Activated CD8-positive, alpha-beta T cell treated with anti-CD3 and anti-CD28 coated beads for 36 hours (primary cell): ENCODE data around the gene SATB1. TPM values are rescaled to one million over a fixed set of nuclear protein-coding genes. Genes with fewer than 3 reads are reported as not detected.

Experiments
- ATAC-seq: fragments of 200-7000 bp; cut with Tn5 transposase; one replicate; pipeline ENCODE4 v1.10.0; 2021; ENCODE audit warnings: mild to moderate bottlenecking, moderate library complexity
- CTCF ChIA-PET: fragments of 350-600 bp; sonication (Branson Sonifier 250); formaldehyde crosslinking; loops from one replicate; lab custom pipeline; 2021; ENCODE audit warnings: antibody characterized with exemption; lab: Charles Lee
- POLR2A ChIA-PET: fragments of 350-600 bp; sonication (Branson Sonifier 250); formaldehyde crosslinking; loops from one replicate; lab custom pipeline; 2021; ENCODE audit warnings: antibody characterized with exemption; lab: Charles Lee
- DNase-seq: peaks from one replicate; pipeline ENCODE4 v3.0.0-alpha.2; 2020
- H3K27ac Mint-ChIP-seq: one replicate; pipeline ENCODE4 v1.8.0; 2021; ENCODE audit warnings: mild to moderate bottlenecking, mixed read lengths
- H3K27me3 Mint-ChIP-seq: one replicate; pipeline ENCODE4 v1.8.0; 2021; ENCODE audit warnings: mixed read lengths
- H3K36me3 Mint-ChIP-seq: one replicate; pipeline ENCODE4 v1.8.0; 2021; ENCODE audit warnings: low read depth, mixed read lengths
- H3K4me1 Mint-ChIP-seq: one replicate; pipeline ENCODE4 v1.8.0; 2021; ENCODE audit warnings: low read depth, mixed read lengths
- H3K4me3 Mint-ChIP-seq: one replicate; pipeline ENCODE4 v1.8.0; 2021; ENCODE audit warnings: mild to moderate bottlenecking, moderate library complexity, mixed read lengths
- H3K9me3 Mint-ChIP-seq: one replicate; pipeline ENCODE4 v1.8.0; 2021; ENCODE audit warnings: mixed read lengths
- CTCF ChIP-seq: fragments of 200-600 bp; IDR thresholded peaks from one replicate; pipeline ENCODE4 v1.8.0; 2022; ENCODE audit warnings: antibody characterized with exemption, mild to moderate bottlenecking
- intact Hi-C: fragments of 100-400 bp; cut with micrococcal nuclease; formaldehyde crosslinking; loops from one replicate; pipeline ENCODE4 v1.10.0; 2022
- total RNA-seq, 2 experiments: library from RNA; stranded (reverse); gene quantifications; one replicate each; pipeline ENCODE4 v1.2.3, GENCODE V29; 2021

The SATB1 gene
- total RNA-seq, 2 experiments from 2014 or later = 208 to 213 TPM

GRCh38 chr3:18297126-18297525, 128.0 kb downstream of the SATB1 start:
- Mint-ChIP-seq H3K4me1 (peaks cover 8% of the 10 kb centered on the region), H3K9me3 (peaks cover 17% of the 10 kb centered on the region), H3K4me3 (no peak overlapping the region), H3K27ac (no peak overlapping the region), H3K36me3 (no peaks in the 10 kb centered on the region), H3K27me3 (no peaks in the 10 kb centered on the region)
- intact Hi-C loops = no loop called here
- DNase-seq (no peak), ATAC-seq (no peak)
- TF ChIP-seq CTCF = no peak
- CTCF ChIA-PET = no interaction called here
- POLR2A ChIA-PET = interaction anchor here (1.0 kb wide), 1 partner anchor 23 kb away, joined by 3 read pairs; no protein-coding TSS in a partner anchor
